ENCODE data around the gene QSOX1.

DNA sequence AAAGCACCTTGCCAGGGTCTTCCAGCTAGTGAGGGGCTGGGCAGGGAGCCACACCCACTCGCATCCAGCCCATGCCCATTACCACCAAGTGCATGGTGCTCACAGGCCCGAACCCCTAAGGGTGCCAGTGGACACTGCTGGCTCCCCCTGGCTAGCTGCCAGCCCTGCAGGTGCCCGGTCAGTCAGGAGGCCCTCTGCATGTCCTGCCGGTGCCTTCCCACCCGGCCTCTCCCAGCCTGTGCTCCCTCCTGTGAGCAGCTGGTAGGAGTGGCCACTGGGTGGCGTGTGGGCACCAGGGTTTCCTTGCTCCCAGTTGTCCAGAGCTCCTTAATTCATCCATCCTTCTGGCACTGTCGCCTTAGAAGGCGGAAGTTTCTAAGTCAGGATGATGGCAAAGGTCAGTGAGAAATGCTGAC is 33.4 kb downstream of the QSOX1 start:
- TF ChIP-seq ZNF436 (CRISPR knock-in tag; IDR thresholded peaks at IDR 0.05) (no peak), CBFB (CRISPR knock-in tag; IDR thresholded peaks at IDR 0.05) (no peak), REST (IDR thresholded peaks at IDR 0.05; ENCODE audit: borderline replicate concordance) (peak; percentile 69), REST (CRISPR knock-in tag; IDR thresholded peaks at IDR 0.05; ENCODE audit: low read depth) (no peak), STAG1 (CRISPR knock-in tag; IDR thresholded peaks at IDR 0.05; ENCODE audit: borderline replicate concordance) (peak; percentile 87; the same call in 1 of the 2 replicates), GABPA (tag; conservative IDR thresholded peaks at IDR 0.05; ENCODE audit: low read depth) (no peak), SMAD1 (IDR thresholded peaks at IDR 0.05; ENCODE audit: low read depth, low read length, partially characterized antibody) (no peak), HDAC3 (IDR thresholded peaks at IDR 0.05; ENCODE audit: borderline replicate concordance, partially characterized antibody) (no peak), KDM1A (IDR thresholded peaks at IDR 0.05) (no peak)
- TF ChIP-seq, protein P1, sequence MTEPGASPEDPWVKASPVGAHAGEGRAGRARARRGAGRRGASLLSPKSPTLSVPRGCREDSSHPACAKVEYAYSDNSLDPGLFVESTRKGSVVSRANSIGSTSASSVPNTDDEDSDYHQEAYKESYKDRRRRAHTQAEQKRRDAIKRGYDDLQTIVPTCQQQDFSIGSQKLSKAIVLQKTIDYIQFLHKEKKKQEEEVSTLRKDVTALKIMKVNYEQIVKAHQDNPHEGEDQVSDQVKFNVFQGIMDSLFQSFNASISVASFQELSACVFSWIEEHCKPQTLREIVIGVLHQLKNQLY (CRISPR knock-in tag; conservative IDR thresholded peaks at IDR 0.05), result no peak
- TF ChIP-seq, protein P2, sequence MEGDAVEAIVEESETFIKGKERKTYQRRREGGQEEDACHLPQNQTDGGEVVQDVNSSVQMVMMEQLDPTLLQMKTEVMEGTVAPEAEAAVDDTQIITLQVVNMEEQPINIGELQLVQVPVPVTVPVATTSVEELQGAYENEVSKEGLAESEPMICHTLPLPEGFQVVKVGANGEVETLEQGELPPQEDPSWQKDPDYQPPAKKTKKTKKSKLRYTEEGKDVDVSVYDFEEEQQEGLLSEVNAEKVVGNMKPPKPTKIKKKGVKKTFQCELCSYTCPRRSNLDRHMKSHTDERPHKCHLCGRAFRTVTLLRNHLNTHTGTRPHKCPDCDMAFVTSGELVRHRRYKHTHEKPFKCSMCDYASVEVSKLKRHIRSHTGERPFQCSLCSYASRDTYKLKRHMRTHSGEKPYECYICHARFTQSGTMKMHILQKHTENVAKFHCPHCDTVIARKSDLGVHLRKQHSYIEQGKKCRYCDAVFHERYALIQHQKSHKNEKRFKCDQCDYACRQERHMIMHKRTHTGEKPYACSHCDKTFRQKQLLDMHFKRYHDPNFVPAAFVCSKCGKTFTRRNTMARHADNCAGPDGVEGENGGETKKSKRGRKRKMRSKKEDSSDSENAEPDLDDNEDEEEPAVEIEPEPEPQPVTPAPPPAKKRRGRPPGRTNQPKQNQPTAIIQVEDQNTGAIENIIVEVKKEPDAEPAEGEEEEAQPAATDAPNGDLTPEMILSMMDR (IDR thresholded peaks at IDR 0.05 in 2 of 3, conservative IDR thresholded peaks at IDR 0.05 in 1 of 3; ENCODE audit: insufficient read depth in 2 of 3, low read depth in 1 of 3, low read length in 3 of 3), result peak; percentile 81 to 91 (median 84)

Measured in K562 (cell line).